Measurements from ENCODE around the gene SGTA.
"Not testable (repeated sequence)": the region's sequence is repeated elsewhere in the genome, so short reads cannot be mapped to it uniquely, and the experiment has no call there.

Gene SGTA

GRCh38 chr19:2713170-2713569 lies 69.9 kb downstream of the SGTA start:
- not testable (repeated sequence) for DNase-seq (ENCODE audit: low read depth in 2 of 2)

DNA sequence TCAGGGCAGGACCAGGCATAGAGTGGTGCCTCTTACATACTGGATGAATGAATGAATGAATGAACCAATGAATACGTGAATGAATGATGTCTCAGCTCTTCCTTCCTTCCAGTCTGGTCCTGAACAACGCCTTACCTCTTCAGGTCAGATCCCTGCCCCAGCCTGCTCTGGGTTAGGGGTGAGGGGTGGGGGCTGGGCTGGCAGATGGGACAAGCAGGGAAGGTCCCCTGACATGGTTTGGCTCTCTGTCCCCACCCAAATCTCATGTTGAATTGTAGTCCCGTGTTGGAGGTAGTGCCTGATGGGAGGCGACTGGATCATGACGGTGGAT lies 71.2 kb downstream of the SGTA start:
- DNase-seq (ENCODE audit: low read depth in 2 of 2) = no peak

DNA sequence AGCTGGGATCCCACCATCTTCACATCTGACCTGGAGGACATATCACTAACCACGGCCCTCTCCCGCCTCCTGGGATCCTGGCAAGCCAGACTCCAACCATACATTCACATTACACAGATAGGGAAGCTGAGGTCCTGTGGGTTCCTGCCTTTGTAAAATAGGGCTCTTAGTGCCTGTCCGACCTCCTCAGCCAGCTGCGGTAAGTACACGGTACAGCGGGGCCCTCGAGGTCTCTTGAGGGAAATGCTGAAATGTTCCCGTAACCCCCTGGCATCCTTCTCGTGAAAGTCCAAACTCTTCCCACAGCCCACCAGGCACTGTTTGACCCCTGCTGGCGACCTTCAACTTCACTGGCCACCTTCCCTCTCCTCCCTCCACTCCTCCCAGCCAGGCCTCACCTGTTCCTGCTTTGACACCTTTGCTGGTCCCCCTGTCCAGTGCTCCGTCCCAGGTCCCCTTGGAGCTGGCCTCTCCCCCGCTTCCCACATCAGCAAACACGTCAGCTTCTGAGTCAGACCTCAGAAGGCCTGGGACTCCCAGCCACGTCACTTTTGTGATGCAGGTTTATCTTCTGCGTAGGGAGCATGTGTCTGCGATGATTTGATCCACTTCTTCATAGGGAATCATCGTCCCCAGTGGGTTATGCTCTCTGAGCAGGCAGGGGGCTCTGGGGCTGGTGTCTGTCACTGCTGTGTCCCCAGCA lies 71.8 kb downstream of the SGTA start:
- DNase-seq (ENCODE audit: low read depth in 2 of 2) = no peak

- no peak for DNase-seq (ENCODE audit: low read depth in 2 of 2)
These were observed 76.8 kb downstream of the SGTA start for GRCh38 chr19:2706251-2706650.
